Activated CD8-positive, alpha-beta memory T cell treated with anti-CD3 and anti-CD28 coated beads, Interleukin-2, amount 10 ng/mL, durations not matched to agents 7 days and 5 days (primary cell): ENCODE measurements around the gene GALM. TPM values are rescaled to one million over a fixed set of nuclear protein-coding genes. Genes with fewer than 3 reads are reported as not detected.
A peak's percentile ranks its signal among the peaks of the same experiment; 100 is the strongest.

Experiments
- ATAC-seq: fragments of 150-1000 bp; cut with Tn5 transposase; one replicate; pipeline ENCODE4 v1.10.0; 2021; ENCODE audit warnings: moderate library complexity
- CTCF ChIA-PET: fragments of 350-600 bp; sonication (Branson Sonifier 250); formaldehyde crosslinking; loops from one replicate; lab custom pipeline; 2021; ENCODE audit warnings: antibody characterized with exemption; lab: Charles Lee
- DNase-seq: peaks from one replicate; pipeline ENCODE4 v3.0.0-alpha.2; 2020
- H3K27ac Mint-ChIP-seq: one replicate; pipeline ENCODE4 v1.8.0; 2021; ENCODE audit warnings: mild to moderate bottlenecking, mixed read lengths
- H3K27me3 Mint-ChIP-seq: one replicate; pipeline ENCODE4 v1.8.0; 2021; ENCODE audit warnings: mixed read lengths
- H3K36me3 Mint-ChIP-seq: one replicate; pipeline ENCODE4 v1.8.0; 2021; ENCODE audit warnings: mild to moderate bottlenecking, mixed read lengths
- H3K4me1 Mint-ChIP-seq: one replicate; pipeline ENCODE4 v1.8.0; 2021; ENCODE audit warnings: mixed read lengths
- H3K4me3 Mint-ChIP-seq: one replicate; pipeline ENCODE4 v1.8.0; 2021; ENCODE audit warnings: mild to moderate bottlenecking, moderate library complexity, mixed read lengths
- H3K9me3 Mint-ChIP-seq: one replicate; pipeline ENCODE4 v1.8.0; 2022; ENCODE audit warnings: low read depth, mixed read lengths
- total RNA-seq, 2 experiments: library from RNA; stranded (reverse); gene quantifications; one replicate each; pipeline ENCODE4 v1.2.3, GENCODE V29; 2021

The GALM gene
- total RNA-seq, 2 experiments from 2014 or later, result 67.1 to 86.0 TPM

DNA sequence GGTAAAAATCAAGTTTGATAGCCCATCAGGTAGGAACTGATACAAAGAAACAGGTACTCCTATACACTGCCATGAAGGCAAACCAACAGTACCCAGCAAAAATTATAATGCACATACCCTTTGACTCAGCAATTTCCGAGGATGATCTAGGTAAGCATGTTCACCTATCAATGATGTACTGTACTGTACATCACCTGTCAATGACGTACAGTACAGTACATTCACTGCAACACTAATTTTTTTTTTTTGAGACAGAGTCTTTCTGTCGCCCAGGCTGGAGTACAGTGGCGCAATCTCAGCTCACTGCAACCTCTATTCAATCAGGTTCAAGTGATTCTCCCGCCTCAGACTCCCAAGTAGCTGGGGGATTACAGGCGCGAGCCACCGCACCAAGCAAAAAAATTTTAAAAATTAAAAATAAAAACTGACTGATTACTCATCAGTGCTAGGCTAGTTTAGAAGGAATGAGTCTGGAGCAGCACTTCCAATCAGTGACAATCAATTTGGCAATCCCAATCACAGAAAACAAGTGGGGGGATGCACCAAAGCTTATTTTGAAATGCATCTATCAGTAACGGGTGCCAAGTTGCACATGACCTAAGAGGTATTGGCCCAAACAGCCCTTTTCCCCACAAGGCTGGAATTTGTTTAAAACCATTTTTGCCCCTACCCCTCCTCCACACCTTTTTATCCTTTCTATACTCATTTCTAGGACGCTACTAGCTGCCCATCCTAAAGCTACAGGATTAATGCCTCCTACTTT, 77.1 kb downstream of the GALM start:
- Mint-ChIP-seq H3K4me3 (no peak overlapping the region), H3K27ac (peak overlapping the region; percentile 78), H3K27me3 (no peaks in the 10 kb centered on the region), H3K36me3 (peaks cover 77% of the 10 kb centered on the region), H3K9me3 (no peaks in the 10 kb centered on the region), H3K4me1 (peaks cover 72% of the 10 kb centered on the region)
- DNase-seq (no peak), ATAC-seq (peak; percentile 10)
- CTCF ChIA-PET, result interaction anchor here (0.6 to 6.3 kb wide), 16 partner anchors 10 to 427 kb away, joined by 3 to 47 read pairs (median 4); partner anchors contain the start of genes GALM and HNRNPLL

DNA sequence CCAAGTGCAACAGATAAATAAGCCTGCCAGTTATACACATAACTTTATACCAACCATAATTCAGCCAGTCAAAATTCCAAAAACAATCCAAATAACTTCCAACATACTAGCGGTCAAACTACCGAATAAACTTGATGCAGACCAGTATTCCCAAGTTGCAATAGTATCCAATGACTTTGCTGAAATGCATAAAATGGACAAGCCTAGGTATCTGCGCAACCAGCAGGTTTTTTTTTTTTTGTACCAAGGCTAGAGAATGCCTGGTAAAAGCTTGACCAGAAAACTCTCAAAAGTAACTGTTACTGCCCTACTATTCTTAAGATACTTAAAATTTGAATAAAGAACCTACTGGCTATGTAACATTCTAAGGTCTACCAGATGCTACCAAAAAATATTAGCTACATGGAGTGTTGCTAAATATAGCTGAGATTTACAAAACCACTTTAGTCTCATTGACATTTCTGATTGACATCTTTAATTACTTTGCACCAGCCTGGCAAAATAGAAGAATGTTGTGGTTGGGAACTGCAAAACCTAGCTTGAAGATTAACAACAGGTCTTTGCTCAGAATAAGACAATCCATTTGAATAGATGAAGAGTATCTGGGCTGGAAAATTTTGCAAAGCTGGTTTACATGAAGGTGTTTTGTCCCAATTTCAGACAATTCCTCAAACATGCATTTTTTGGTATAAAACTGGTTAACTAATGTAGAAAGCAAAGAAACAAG, 77.9 kb downstream of the GALM start:
- Mint-ChIP-seq H3K36me3 (peaks cover 79% of the 10 kb centered on the region), H3K27me3 (no peaks in the 10 kb centered on the region), H3K4me1 (peaks cover 78% of the 10 kb centered on the region), H3K4me3 (peak overlapping the region; percentile 22), H3K27ac (peak overlapping the region; percentile 78), H3K9me3 (no peaks in the 10 kb centered on the region)
- ATAC-seq (no peak), DNase-seq (no peak)
- CTCF ChIA-PET, result interaction anchor here (0.5 to 6.3 kb wide), 16 partner anchors 9 to 1319 kb away, joined by 3 to 47 read pairs (median 4); partner anchors contain the start of genes GALM and HNRNPLL

DNA sequence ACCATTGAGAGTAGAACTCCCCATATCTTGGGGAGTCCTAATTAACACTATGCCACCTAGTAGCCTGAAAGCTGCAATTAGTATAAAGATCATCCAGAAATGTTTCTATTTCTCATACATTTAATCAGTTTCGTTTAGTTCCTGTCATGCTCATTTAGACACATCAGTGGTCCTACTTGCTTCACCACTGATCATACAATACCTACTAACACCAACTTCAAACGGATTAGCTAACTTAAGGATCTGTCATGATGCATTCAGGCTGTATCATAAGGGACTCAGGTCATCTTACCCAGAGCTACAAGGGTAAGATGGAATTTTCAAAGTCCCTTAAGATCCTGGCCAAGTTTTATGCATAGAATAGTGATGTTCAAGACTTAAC, 78.5 kb downstream of the GALM start:
- DNase-seq, result no peak
- peaks cover 80% of the 10 kb centered on the region for H3K36me3 Mint-ChIP-seq
- H3K9me3 Mint-ChIP-seq, result no peaks in the 10 kb centered on the region
- CTCF ChIA-PET, result interaction anchor here (0.5 to 6.3 kb wide), 8 partner anchors 17 to 1319 kb away, joined by 3 to 47 read pairs (median 5); no protein-coding TSS in a partner anchor
- peak overlapping the region; percentile 78 for H3K27ac Mint-ChIP-seq
- H3K4me1 Mint-ChIP-seq, result peaks cover 78% of the 10 kb centered on the region
- H3K27me3 Mint-ChIP-seq, result no peaks in the 10 kb centered on the region
- H3K4me3 Mint-ChIP-seq, result peak overlapping the region; percentile 22
- peak; percentile 4 for ATAC-seq

DNA sequence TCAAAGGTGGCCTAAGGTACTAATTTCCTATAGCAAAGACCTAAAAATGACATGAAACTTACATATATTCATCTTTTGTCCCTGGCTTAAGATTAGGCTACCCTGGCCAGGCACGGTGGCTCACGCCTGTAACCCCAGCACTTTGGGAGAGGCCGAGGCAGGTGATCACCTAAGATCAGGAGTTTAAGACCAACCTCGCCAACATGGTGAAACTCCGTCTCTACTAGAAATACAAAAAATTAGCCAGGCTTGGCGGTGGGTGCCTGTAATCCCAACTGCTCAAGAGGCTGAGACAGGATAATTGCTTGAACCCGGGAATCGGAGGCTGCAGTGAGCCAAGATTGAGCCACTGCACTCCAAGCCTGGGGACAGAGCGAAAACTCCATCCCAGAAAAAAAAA, 79.4 kb downstream of the GALM start:
- peak overlapping the region; percentile 94 for H3K4me3 Mint-ChIP-seq
- peak overlapping the region; percentile 78 for H3K27ac Mint-ChIP-seq
- peaks cover 82% of the 10 kb centered on the region for H3K36me3 Mint-ChIP-seq
- no peaks in the 10 kb centered on the region for H3K27me3 Mint-ChIP-seq
- ATAC-seq (no peak), DNase-seq (no peak)
- H3K9me3 Mint-ChIP-seq, result no peaks in the 10 kb centered on the region
- CTCF ChIA-PET, result interaction anchor here (1.8 to 6.3 kb wide), 5 partner anchors 143 to 209 kb away, joined by 4 to 47 read pairs (median 14); partner anchors contain the start of gene HNRNPLL
- peaks cover 78% of the 10 kb centered on the region for H3K4me1 Mint-ChIP-seq

DNA sequence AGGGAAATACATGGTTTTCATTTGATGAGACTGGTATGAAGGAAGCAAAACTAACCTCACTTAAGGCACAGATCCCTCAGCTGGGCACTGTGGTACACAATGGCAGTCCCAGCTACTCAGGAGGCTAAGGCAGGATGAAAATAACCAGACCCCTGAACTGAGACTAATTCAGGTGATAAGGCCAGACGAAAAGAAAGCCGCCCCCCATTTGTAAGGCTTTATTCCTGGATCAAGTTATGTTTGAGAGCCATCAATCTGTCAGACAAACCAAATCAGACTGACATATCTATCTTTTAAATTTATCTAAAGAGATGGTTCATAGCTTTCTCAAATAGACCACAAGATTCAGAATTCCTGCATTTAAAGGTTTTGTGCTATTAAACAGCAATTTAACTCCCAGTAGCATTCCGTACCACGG, 81.1 kb downstream of the GALM start:
- DNase-seq (no peak), ATAC-seq (no peak)
- peaks cover 82% of the 10 kb centered on the region for H3K36me3 Mint-ChIP-seq
- CTCF ChIA-PET, result interaction anchor here (0.7 to 4.4 kb wide), 5 partner anchors 145 to 239 kb away, joined by 3 to 28 read pairs (median 4); partner anchors contain the start of gene HNRNPLL
- peaks cover 73% of the 10 kb centered on the region for H3K4me1 Mint-ChIP-seq
- peak overlapping the region; percentile 94 for H3K4me3 Mint-ChIP-seq
- no peaks in the 10 kb centered on the region for H3K9me3 Mint-ChIP-seq
- peaks cover 3% of the 10 kb centered on the region for H3K27me3 Mint-ChIP-seq
- H3K27ac Mint-ChIP-seq, result peak overlapping the region; percentile 78

DNA sequence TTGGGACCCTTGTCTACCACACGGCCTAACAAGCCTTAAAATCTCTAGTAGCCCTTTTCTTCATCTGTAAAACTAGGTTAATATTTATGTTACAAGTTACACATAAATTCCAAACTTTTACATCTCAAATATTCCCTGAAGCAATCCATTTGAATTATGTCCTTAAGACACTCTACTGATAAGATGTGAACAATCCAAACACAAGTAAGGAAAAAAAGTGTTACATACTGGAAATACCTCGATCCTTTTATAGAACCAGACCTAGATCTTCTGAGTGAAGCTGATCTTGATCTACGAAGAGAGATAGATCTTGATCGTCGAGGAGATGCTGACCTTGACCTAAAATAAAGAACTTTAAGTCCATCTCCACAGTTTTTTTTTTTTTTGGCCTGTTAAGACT, 81.9 kb downstream of the GALM start:
- Mint-ChIP-seq H3K27me3 (peaks cover 3% of the 10 kb centered on the region), H3K27ac (peak overlapping the region; percentile 75), H3K9me3 (no peaks in the 10 kb centered on the region), H3K4me3 (peak overlapping the region; percentile 94), H3K36me3 (peaks cover 78% of the 10 kb centered on the region), H3K4me1 (peaks cover 72% of the 10 kb centered on the region)
- CTCF ChIA-PET, result interaction anchor here (0.7 to 4.4 kb wide), 8 partner anchors 9 to 211 kb away, joined by 3 to 28 read pairs (median 4); partner anchors contain the start of genes GEMIN6 and HNRNPLL
- no peak for DNase-seq
- no peak for ATAC-seq

DNA sequence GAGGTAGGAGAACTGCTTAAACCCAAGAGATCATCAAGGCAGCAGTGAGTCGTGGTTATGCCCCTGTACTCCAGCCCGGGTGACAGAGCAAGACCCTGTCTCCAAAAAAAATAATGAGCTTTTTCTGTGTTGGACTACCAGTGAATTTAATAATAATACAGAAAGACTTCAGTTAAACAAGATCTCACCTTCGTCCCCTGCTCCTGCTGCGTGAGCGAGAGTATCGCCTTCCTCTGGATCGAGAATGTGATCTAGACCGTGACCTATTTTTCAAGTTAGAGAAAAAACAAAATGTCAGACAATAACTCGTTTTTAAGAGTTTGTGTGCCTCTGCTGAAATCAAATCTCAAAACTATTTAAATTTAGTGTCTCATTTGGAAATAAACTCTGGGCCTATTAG, 82.5 kb downstream of the GALM start:
- DNase-seq (no peak), ATAC-seq (no peak)
- peak overlapping the region; percentile 75 for H3K27ac Mint-ChIP-seq
- no peaks in the 10 kb centered on the region for H3K9me3 Mint-ChIP-seq
- peaks cover 3% of the 10 kb centered on the region for H3K27me3 Mint-ChIP-seq
- CTCF ChIA-PET, result interaction anchor here (0.8 to 4.4 kb wide), 5 partner anchors 10 to 167 kb away, joined by 3 to 28 read pairs (median 4); partner anchors contain the start of genes GEMIN6 and HNRNPLL
- peak overlapping the region; percentile 94 for H3K4me3 Mint-ChIP-seq
- H3K4me1 Mint-ChIP-seq, result peaks cover 68% of the 10 kb centered on the region
- peaks cover 75% of the 10 kb centered on the region for H3K36me3 Mint-ChIP-seq

DNA sequence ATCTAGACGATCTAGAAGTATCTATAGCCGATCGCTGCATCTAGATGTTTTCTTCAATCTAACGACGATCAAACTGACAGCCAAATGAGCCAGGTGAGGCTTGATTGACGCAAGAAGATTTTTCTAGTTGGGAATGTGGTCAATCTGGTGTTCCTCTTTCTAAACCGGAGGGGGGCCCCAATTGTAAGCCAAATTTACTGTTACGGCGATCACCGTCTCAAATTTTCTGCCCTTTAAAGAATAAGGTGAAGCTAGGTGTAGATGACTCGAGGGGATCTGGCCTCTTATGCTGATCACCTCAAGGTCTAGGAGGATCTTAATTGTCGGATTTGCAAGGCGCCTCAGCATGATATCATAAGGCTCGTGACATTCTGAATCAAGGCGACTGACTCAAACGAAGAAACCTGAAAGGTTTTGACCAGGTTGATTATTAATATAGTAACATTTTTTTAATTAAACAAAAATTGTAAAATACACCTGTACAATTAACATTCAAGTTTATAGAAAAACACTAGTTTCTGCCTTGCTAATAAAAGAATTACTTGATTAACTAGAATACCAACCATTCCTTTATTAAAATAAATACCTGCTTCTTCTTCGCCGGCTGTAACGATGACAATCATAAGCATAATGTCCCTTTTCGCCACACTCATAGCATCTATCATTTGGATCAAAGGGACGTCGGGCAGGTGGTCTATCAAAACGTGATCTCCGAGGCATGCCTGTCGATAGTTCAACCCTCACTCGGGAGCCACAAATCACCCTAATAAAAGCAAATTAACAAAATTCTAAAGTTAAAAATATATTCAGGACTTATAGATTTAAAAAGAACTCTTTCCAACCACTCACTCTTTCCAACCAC, 83.3 kb downstream of the GALM start:
- ATAC-seq, result no peak
- Mint-ChIP-seq H3K4me3 (peak overlapping the region; percentile 94), H3K4me1 (peaks cover 65% of the 10 kb centered on the region), H3K27me3 (peaks cover 3% of the 10 kb centered on the region), H3K9me3 (no peaks in the 10 kb centered on the region), H3K36me3 (peaks cover 68% of the 10 kb centered on the region), H3K27ac (peak overlapping the region; percentile 100)
- CTCF ChIA-PET, result interaction anchor here (1.6 to 4.4 kb wide), 3 partner anchors 11 to 168 kb away, joined by 4 to 28 read pairs (median 5); partner anchors contain the start of gene HNRNPLL
- DNase-seq, result peak; percentile 52

DNA sequence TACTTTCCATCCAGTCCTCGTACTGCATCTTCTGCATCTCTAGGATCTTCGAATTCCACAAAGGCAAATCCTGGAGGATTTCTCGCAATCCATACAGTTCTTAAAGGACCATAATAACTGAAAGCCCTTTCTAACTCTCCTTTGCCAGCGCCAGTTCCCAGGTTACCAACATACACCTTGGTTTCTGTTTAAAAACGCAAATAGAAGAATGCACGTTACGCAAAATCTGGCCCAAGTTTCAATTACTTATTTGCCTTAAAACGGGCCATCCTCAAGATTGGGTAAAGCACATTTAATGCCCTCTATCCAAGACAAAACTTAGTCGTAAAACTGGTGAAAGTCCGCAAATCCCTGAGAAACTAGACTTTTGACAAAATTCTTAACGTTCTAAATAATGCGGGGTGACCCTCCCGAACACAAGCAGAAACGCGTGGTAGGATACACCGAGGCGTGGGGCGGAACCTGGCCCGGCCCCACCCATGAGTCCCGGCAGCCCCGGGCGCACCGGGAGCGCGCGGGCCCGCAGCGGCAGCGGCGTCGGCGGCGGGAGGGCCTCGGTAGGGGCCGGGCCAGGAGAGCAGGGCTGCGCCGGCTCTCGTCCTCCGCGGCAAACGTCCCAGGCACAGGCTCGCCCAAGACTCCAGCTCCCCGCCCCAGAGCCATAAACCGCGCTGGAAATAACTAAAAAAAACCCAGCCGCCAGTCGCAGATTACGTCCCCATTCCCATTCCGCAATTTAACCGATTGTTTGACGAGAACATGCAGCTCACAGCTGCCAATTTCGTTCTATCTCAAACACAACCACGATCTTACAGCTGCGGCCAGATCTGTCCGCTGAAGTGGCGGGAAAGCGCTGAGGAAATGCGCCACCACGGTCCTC, 84.3 kb downstream of the GALM start:
- Mint-ChIP-seq H3K27ac (peak overlapping the region; percentile 100), H3K36me3 (peaks cover 57% of the 10 kb centered on the region), H3K9me3 (no peaks in the 10 kb centered on the region), H3K4me1 (peaks cover 57% of the 10 kb centered on the region), H3K27me3 (peaks cover 3% of the 10 kb centered on the region), H3K4me3 (peak overlapping the region; percentile 94)
- DNase-seq (peak; percentile 70), ATAC-seq (peak; percentile 29)
- CTCF ChIA-PET, result interaction anchor here (0.6 to 2.1 kb wide), 4 partner anchors 9 to 202 kb away, joined by 3 to 8 read pairs (median 4); partner anchors contain the start of gene HNRNPLL

DNA sequence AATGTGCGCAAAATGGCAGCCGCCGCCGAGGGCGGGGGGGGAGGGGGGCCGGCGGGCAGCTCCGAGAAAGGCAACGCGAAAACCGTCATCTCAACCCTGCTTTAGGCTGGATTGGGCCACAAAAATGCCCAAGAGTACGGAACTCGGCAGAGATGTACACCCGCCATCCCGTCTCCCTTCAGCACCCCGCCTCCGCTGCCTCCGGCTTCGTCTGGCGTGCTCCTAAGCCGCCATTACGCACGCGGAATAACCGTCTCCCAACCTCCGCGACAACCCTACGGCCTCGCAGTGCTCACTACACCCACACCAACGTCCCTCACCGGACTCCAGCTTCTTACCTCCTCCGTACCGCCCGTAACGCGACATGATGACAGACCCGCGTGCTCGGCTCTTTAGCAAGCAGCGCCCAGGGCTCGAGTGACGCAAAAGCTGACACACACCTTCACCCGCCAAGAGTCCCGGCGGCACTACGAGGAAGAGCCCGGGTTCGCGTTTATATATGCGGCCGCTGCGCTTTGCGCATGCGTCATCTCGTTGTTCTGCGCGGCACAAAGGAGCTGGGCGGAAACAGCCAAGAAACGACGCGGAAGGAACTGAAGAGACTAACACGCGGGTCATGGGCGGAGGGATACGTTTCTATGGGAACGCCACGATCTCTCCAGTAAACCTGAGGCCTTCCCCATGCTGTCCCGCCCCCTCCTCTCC, 85.1 kb downstream of the GALM start, which contains the start of gene SRSF7:
Gene SRSF7, minus strand, starts transcription at position 471 of the 705 bp plus-strand sequence. Its CDS starts 105 bp downstream, at position 366.
- H3K4me1 Mint-ChIP-seq, result peaks cover 49% of the 10 kb centered on the region
- CTCF ChIA-PET, result interaction anchor here (0.6 to 2.1 kb wide), 10 partner anchors 10 to 374 kb away, joined by 3 to 8 read pairs (median 3); partner anchors contain the start of genes ATL2 and HNRNPLL
- H3K9me3 Mint-ChIP-seq, result no peaks in the 10 kb centered on the region
- peak; percentile 75 for ATAC-seq
- H3K36me3 Mint-ChIP-seq, result peaks cover 49% of the 10 kb centered on the region
- H3K4me3 Mint-ChIP-seq, result peak within 1 kb of the TSS; percentile 94
- DNase-seq, result peak; percentile 98
- peak within 1 kb of the TSS; percentile 100 for H3K27ac Mint-ChIP-seq
- H3K27me3 Mint-ChIP-seq, result peaks cover 3% of the 10 kb centered on the region
